Esophagus (tissue), 2 donors: Measurements from ENCODE around the gene STRIP2. TPM values are rescaled to one million over a fixed set of nuclear protein-coding genes. Genes with fewer than 3 reads are reported as not detected.

Experiments used
- H3K27ac ChIP-seq, 2 donors: one replicate each; pipeline ENCODE4 v1.5.1; 2013; ENCODE audit warnings: low read depth in 2 of 2, mild to moderate bottlenecking in 2 of 2, inconsistent platforms in 1 of 2, low read length in 1 of 2, moderate library complexity in 1 of 2
- H3K27me3 ChIP-seq, 2 donors: one replicate each; pipeline ENCODE4 v1.6.1; 2013; ENCODE audit warnings: low read length in 2 of 2, control low read depth in 1 of 2, mild to moderate bottlenecking in 1 of 2; ENCODE audit not compliant: insufficient read depth in 2 of 2, control insufficient read depth in 1 of 2
- H3K36me3 ChIP-seq, 2 donors: one replicate each; pipeline ENCODE4 v1.6.1; 2013; ENCODE audit warnings: low read length in 1 of 2; ENCODE audit not compliant: control insufficient read depth in 2 of 2, insufficient read depth in 2 of 2
- H3K4me1 ChIP-seq, 2 donors: one replicate each; pipeline ENCODE4 v1.6.1; 2013; ENCODE audit warnings: low read length in 1 of 2; ENCODE audit not compliant: control insufficient read depth in 2 of 2, insufficient read depth in 2 of 2
- H3K4me3 ChIP-seq, 2 donors: one replicate each; pipeline ENCODE4 v1.5.1; 2013; ENCODE audit warnings: low read length in 2 of 2, mild to moderate bottlenecking in 2 of 2, low read depth in 1 of 2, moderate library complexity in 1 of 2
- H3K9me3 ChIP-seq, 2 donors: one replicate each; pipeline ENCODE4 v1.6.1; 2013; ENCODE audit warnings: mild to moderate bottlenecking in 2 of 2, low read depth in 1 of 2, low read length in 1 of 2, moderate library complexity in 1 of 2; ENCODE audit not compliant: control insufficient read depth in 2 of 2, insufficient read depth in 1 of 2
- WGBS, 2 donors: extraction: QIAGEN DNeasy Blood & Tissue Kit; methylation state at CpG; one replicate each; pipeline ENCODE4 v1.1.7; 2013; 5-methylcytosine and 5-hydroxymethylcytosine counted together
- polyA plus RNA-seq, 2 donors: library from polyadenylated mRNA; stranded (reverse); fragments of 200-250 nt; gene quantifications; one replicate each; pipeline ENCODE4 v1.2.3, GENCODE V29; 2013
- donor health status: healthy with polysubstance abuse.
- donor health status: Bipolar disorder and iron deficiency.

Gene STRIP2, protein sequence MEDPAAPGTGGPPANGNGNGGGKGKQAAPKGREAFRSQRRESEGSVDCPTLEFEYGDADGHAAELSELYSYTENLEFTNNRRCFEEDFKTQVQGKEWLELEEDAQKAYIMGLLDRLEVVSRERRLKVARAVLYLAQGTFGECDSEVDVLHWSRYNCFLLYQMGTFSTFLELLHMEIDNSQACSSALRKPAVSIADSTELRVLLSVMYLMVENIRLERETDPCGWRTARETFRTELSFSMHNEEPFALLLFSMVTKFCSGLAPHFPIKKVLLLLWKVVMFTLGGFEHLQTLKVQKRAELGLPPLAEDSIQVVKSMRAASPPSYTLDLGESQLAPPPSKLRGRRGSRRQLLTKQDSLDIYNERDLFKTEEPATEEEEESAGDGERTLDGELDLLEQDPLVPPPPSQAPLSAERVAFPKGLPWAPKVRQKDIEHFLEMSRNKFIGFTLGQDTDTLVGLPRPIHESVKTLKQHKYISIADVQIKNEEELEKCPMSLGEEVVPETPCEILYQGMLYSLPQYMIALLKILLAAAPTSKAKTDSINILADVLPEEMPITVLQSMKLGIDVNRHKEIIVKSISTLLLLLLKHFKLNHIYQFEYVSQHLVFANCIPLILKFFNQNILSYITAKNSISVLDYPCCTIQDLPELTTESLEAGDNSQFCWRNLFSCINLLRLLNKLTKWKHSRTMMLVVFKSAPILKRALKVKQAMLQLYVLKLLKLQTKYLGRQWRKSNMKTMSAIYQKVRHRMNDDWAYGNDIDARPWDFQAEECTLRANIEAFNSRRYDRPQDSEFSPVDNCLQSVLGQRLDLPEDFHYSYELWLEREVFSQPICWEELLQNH
- polyA plus RNA-seq: 1 to 10 TPM in 1 of 2 donors, under 1 TPM in 1; 0.78 to 1.0 TPM

GRCh38 chr7:129433847-129434674, at the start of gene STRIP2:
Gene STRIP2, plus strand, starts transcription at chr7:129434432. Its CDS starts 41 bp downstream, at chr7:129434473.
- WGBS, 2 donors: 0% methylated on average over 64 to 75 of the region's 75 CpGs
- Histone ChIP-seq H3K4me3 (peak within 1 kb of the TSS; percentile 57 to 74), H3K36me3 (no peaks in the 10 kb centered on the region), H3K27me3 (no peaks in the 10 kb centered on the region), H3K4me1 (peaks cover 0 to 3% of the 10 kb centered on the region in 2 donors), H3K9me3 (no peaks in the 10 kb centered on the region), H3K27ac (peak within 1 kb of the TSS; percentile 14 to 53)

GRCh38 chr7:129385116-129385515, 49.1 kb upstream of the STRIP2 start:
- H3K9me3 ChIP-seq: no peaks in the 10 kb centered on the region
- no peak overlapping the region for H3K4me3 ChIP-seq
- 88 to 92% methylated on average over 1 of the region's 1 CpG for WGBS, 2 donors
- peaks cover 0 to 2% of the 10 kb centered on the region in 2 donors for H3K36me3 ChIP-seq
- no peaks in the 10 kb centered on the region for H3K4me1 ChIP-seq
- no peaks in the 10 kb centered on the region for H3K27me3 ChIP-seq
- no peak overlapping the region for H3K27ac ChIP-seq

DNA sequence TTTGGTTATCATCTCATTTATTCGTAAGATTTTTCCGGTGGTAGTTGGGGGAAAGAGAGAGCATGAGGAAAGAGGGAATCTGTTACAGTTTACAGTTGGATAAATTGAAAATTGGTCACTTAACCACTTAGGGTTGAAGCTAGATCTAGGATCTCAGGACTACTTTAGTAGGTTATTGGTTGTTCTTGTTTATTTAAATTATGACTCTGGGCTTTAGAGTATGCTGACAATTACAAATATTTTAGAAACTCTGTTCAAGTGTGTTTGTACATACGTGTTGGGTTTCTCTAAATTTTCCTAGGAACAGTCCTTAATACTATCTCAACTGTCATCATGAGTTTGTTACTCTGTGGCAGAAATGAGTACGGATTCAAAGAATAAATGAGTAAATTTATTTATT, 48.6 kb upstream of the STRIP2 start:
- Histone ChIP-seq H3K27me3 (no peaks in the 10 kb centered on the region), H3K4me1 (no peaks in the 10 kb centered on the region), H3K36me3 (peaks cover 0 to 2% of the 10 kb centered on the region in 2 donors), H3K9me3 (no peaks in the 10 kb centered on the region), H3K27ac (no peak overlapping the region), H3K4me3 (no peak overlapping the region)
- WGBS, 2 donors: 94 to 95% methylated on average over 4 of the region's 4 CpGs

- Histone ChIP-seq H3K36me3 (no peaks in the 10 kb centered on the region), H3K4me3 (no peak overlapping the region), H3K4me1 (no peaks in the 10 kb centered on the region), H3K9me3 (no peaks in the 10 kb centered on the region), H3K27ac (no peak overlapping the region), H3K27me3 (no peaks in the 10 kb centered on the region)
These were observed 47.7 kb upstream of the STRIP2 start for GRCh38 chr7:129386506-129386905.

GRCh38 chr7:129387537-129387936, 46.7 kb upstream of the STRIP2 start:
- H3K36me3 ChIP-seq: no peaks in the 10 kb centered on the region
- H3K9me3 ChIP-seq: no peaks in the 10 kb centered on the region
- WGBS, 2 donors: 76 to 77% methylated on average over 2 of the region's 2 CpGs
- no peak overlapping the region for H3K27ac ChIP-seq
- no peaks in the 10 kb centered on the region for H3K27me3 ChIP-seq
- H3K4me1 ChIP-seq: no peaks in the 10 kb centered on the region
- no peak overlapping the region for H3K4me3 ChIP-seq

- no peaks in the 10 kb centered on the region for H3K27me3 ChIP-seq
- no peaks in the 10 kb centered on the region for H3K36me3 ChIP-seq
- no peak overlapping the region for H3K27ac ChIP-seq
- WGBS, 2 donors: 92 to 94% methylated on average over 8 of the region's 8 CpGs
- no peak overlapping the region for H3K4me3 ChIP-seq
- H3K4me1 ChIP-seq: no peaks in the 10 kb centered on the region
- H3K9me3 ChIP-seq: no peaks in the 10 kb centered on the region
These were observed 45.7 kb upstream of the STRIP2 start for GRCh38 chr7:129388333-129389098.

GRCh38 chr7:129389829-129390228, 44.4 kb upstream of the STRIP2 start:
- Histone ChIP-seq H3K9me3 (no peaks in the 10 kb centered on the region), H3K4me3 (no peak overlapping the region), H3K4me1 (no peaks in the 10 kb centered on the region), H3K36me3 (no peaks in the 10 kb centered on the region), H3K27me3 (no peaks in the 10 kb centered on the region), H3K27ac (no peak overlapping the region)
- WGBS, 2 donors: 36 to 40% methylated on average over 1 of the region's 1 CpG

DNA sequence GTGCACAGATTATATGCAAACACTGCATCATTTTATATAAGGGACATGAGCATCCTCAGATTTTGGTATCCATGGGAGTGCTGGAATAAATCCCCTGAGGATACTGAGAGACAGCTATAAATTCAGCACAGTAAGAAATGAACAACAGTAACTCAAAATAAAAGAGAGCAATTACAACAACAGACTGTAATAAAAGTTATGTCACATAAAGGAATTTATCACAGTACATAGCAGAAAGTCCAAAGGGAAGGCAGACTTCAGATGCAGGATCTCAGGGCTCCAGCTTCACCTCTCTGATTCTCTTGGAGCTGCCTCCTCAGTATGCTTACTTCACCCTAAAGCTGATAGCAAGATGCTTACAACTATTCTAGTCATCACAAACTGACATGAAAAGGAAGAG, 43.9 kb upstream of the STRIP2 start:
- Histone ChIP-seq H3K27ac (no peak overlapping the region), H3K27me3 (no peaks in the 10 kb centered on the region), H3K36me3 (no peaks in the 10 kb centered on the region), H3K4me3 (no peak overlapping the region), H3K9me3 (no peaks in the 10 kb centered on the region), H3K4me1 (no peaks in the 10 kb centered on the region)
